IPS-11a (cell line): ENCODE results near the gene FOS.
A peak's percentile ranks its signal among the peaks of the same experiment; 100 is the strongest.

Source experiments
- H3K4me3 ChIP-seq: one replicate; pipeline ENCODE4 v1.5.1; 2013; ENCODE audit warnings: low read depth, low read length, control low read depth

Gene FOS

DNA sequence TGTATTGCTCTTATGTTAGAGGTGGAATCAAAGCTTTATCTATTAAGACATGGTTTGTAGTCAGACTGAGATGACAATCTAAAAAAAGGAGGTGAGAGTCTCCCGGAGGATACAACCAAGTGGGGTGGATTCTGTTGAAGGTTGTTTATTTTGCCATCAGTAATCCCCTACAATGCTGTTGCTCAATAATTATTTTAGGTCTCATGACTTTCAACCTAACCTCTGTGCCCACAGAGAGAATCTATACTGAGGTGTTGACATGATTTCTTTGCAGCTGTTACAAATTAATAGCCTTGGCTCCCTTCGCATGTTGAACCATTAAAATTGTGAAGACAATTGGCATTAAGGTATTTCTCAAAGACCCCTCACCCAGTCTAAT is 28.7 kb upstream of the FOS start:
- no peak overlapping the region for H3K4me3 ChIP-seq

DNA sequence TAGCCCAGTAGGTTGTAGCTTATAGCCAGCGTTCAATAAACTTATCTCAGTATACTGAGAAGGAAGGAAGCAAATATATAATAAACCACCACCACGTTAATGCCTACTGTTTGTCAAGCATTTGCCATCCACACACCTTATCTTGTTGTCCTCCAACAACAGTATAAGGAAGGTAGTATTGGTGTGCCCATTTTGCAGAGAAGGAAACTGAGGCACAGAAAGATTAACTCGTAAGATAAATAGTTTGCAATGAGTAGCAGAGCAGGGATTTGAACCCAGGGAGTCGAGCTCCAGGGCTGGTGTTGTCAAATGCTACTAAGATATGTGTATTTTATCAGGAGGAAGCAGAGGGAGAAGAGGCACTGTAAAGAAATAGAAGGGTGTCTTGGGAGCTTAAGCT is 27.8 kb upstream of the FOS start:
- no peak overlapping the region for H3K4me3 ChIP-seq

GRCh38 chr14:75252254-75252837 is 26.3 kb upstream of the FOS start:
- no peak overlapping the region for H3K4me3 ChIP-seq

GRCh38 chr14:75254381-75254822 is 24.2 kb upstream of the FOS start:
- no peak overlapping the region for H3K4me3 ChIP-seq

DNA sequence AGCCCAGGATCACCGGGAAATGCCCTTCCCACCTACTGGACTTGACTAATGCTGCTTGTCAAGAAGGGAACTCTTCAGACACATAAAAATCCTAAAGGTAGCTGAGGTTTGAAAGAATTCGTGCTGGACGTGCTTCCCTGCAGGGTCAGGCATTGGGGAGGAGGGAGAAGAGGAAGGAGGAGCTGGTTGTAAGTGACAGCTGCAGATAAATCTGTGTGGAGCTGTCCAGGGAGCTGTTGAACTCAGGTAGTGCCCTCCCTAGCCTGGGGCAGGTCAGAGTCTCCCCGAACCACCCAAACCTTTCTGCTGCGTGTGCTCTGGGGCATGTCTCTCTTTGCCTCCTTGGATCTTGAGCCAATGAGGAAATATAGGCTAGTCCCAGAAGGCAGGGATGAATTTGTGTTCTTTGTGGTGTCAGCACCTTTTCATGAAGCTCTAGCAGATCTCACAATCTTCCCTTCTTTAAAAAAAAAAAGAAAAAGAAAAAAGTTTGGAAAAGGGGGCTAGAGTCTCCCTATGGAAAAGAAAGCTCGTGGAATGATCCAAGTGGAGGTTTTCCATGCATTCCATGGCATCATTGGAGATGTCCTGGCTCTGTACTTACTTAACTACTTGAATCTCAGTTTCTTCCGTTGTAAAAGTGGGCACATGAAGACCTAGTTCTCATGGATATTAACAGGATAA is 23.6 kb upstream of the FOS start:
- no peak overlapping the region for H3K4me3 ChIP-seq

- peak overlapping the region; percentile 46 for H3K4me3 ChIP-seq
Observed at GRCh38 chr14:75258079-75258802, 20.4 kb upstream of the FOS start.

DNA sequence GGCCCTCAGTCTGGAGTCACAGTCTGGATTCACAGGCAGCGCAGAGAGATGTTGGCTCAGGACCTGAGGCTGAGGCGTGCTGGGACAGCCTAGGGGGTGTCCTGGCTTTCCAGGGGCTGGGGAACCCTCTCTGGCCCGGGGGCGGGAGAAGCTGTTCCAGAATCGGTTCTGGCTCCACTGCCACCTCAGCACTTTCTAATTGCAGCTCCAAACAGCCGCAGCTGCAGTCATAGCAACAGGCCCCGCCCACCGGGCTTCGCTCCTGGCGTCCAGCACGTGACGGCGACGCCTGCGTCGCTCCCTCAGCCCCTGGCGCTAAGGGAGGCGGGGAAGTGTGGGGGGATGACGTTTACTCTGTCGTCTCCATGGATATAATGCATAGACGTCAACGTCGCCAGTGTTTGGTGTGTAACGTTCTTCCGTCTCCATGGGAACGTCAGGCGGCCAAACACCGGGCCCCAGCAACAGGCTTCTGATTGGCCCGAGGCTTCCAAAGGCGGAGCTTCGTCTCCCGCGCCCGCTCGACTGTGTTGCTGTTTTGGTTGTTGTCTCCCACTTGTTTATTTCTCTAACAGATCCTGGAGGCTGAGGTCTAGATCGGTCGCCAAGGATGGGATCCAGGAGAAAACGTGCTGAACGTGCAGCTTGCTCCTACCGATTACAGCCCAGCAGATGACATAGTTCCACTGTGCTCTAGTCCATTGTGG is 19.7 kb upstream of the FOS start:
- peak overlapping the region; percentile 73 for H3K4me3 ChIP-seq

DNA sequence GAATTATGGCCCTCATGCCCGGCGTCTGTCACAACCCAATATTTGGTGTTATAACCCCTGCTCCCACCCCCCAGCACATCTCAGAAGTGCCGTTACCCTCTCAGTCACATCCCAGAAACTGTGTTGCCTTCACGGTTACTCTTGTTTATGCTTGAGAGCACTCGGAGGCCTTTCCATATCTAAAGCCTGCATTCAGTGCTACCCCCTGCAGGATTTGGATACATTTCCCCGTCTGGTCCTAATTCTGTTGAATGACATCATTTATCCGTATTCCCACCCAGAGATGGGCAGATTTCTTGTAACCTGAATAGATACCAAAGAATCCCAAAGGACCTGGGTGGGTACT is 19.1 kb upstream of the FOS start:
- peak overlapping the region; percentile 73 for H3K4me3 ChIP-seq

DNA sequence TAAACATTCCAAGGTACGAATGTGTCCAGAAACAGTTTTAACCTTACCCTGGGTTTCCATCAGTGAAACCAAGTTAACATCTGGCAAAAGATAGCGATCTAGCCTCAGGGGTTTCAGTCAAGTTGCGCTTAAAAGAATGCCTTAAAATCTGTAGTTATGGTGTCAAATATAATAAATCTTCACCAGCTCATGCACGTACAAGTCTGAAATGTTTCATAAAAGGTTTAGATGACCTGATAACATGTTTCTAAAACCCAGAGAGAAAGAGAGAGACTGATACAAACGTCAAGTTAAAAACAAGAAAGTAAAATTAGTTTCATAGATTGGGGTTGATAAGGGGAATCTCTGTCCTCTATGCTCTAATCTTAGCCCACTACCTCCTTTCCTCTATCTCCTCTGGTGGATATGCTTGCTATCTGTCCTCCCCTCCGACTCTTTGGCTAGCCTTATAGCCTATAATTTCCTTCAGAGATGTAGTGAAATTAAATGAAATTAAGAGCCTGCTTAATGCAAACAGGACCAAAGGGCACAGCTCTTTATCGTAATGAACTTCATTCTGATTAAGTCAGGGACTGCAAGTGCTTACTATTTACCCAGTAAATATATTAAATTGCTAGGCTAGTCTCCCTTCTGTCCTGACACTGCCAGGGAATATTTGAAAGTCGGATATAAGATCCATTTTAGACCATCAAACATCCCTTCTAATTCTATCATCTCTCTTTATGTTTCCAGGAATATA is 18.4 kb upstream of the FOS start:
- no peak overlapping the region for H3K4me3 ChIP-seq

- no peak overlapping the region for H3K4me3 ChIP-seq
Observed at GRCh38 chr14:75261820-75262219, 16.8 kb upstream of the FOS start.

DNA sequence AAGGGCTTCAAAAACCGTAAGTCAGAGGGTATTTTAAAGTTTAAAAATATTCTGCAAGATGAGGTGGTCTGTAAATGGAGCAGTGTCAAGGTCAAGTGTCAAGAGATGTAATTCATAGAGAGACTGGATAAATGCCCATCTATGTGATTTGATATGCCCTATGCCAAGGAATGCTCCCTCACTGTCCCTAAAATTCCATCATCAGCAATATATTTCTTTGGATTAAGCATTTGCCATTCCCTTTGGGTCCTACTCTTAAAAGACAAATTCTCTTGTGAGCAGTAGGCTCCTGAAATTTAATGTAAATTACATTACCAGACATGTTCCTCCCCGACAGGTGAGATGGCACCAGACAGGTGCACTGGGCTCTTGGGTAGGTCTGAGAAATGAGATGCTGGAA is 16.0 kb upstream of the FOS start:
- no peak overlapping the region for H3K4me3 ChIP-seq

DNA sequence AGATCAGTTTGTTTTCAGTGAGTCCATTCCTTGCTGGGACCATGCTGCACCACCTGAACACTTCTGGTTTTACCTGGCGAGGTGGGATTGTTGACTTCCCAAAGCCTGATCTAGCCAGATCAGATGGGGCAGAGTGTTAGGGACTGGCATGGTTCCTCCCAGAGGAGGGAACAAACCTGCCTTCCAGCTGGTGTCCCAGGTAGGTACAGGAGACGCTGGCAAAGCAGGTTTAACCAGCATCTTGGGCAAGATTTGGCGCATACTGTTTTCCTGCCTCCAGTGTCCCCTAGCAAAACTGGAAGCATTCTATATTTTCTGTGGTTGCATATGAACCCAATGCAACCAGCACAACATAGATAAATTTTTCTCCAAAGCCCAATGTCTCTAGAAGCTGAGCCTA is 14.6 kb upstream of the FOS start:
- H3K4me3 ChIP-seq: no peak overlapping the region

DNA sequence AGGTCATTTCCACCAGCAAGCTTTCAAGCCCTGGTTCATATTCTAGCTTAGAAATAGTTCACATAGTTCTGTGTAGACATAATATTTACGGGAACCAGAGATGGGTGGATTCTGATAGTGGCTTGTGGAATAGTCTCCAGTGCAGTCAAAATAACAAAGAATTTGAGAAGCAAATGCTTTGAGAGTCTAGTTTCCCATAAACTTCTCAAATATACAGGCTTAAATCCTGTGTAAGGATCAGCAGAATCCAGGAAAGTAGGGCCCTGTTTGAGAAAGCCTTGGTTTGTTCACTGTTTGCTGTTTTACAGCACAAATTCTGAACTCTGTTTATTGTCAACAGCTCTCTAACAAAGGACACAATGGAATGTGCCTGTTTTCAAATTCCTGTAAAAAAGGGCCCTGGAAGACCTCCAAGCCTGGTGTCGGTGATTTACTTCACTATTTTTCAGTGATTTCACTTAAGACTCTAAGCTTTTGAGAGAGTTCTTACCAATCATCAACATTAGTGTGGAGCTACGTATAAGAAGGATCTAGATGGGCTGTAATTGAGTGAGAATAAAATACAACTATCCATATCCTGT is 11.4 kb upstream of the FOS start:
- H3K4me3 ChIP-seq: no peak overlapping the region

DNA sequence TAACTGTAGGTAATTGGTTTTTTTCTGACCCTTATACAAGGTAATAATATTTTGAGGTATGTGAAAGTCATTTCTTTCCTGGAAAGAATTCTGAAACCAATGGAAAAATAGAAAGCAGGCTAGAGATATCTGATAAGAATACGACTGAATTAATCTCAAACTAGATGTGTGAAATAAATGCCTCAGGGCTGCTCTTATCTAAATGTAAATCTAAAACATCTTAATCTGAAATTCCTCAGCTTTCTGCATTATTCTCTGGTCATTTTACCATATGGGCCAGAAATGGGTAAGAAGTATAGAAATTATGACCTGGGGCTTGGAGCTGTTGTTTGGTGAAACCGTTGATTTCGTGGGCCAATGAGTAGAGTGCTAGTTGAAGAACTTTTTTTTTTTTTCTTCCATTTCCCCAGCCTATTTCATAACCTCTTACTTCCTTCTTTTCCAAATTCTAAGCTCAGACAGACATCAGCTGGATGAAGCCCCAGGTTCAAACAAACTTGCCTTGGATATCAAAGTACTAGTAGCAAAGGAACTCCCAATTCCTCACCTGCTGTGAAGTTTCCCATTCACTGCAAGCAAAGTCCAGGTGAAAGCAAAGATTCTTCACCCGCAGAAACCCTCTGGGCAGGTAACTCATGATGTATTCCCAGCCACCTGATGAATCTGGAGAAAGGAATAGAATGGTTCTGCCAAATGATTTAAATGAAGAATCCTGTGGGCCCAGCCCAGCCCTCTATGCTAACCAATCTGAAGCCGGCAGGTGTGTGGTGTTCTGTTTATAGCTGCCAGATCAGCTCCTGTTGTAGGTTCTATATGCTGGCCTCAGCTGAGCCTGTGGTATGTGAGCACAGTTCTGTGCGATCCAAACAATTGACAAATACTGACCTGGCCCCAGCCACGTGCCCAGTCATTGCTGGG is 9.7 kb upstream of the FOS start:
- no peak overlapping the region for H3K4me3 ChIP-seq

- H3K4me3 ChIP-seq: no peak overlapping the region
Observed at GRCh38 chr14:75271514-75271913, 7.1 kb upstream of the FOS start.

DNA sequence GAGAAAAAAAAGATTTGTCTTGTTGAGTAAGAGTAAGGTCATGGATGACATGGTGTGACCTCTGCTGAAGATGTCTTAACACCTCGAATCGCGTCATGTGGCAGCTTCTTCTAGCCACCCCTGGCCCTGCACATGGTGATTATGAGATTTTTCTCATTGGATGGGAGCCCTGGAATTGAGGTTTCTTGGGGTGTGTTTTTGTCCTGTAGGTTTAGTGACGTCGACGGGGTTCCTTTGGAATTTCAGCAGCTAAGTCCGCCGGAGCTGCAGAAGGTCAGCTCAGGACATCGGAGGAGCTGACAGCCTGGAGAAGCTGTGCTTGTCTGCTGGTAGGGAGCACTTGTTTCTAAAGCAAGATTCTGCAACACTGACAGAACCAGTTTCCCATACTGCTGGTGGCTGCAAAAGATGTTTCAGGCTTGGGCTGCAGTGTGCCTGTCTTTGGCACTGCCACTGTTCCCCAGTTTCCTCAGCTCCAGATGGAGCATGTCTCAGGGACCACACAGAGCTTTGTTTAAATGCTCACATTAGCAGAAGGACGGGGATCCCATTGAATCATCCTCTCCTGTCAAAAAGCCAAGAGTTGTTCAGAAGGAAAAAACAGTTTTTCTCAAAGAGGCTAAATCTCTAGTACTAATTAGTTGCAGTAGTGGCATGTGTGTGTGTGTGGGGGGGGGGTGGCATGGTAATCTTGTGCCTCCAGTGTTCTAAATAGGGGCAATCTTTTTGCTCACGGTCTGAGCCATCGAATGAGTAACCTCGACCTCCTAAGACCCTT is 5.2 kb upstream of the FOS start:
- H3K4me3 ChIP-seq: no peak overlapping the region

DNA sequence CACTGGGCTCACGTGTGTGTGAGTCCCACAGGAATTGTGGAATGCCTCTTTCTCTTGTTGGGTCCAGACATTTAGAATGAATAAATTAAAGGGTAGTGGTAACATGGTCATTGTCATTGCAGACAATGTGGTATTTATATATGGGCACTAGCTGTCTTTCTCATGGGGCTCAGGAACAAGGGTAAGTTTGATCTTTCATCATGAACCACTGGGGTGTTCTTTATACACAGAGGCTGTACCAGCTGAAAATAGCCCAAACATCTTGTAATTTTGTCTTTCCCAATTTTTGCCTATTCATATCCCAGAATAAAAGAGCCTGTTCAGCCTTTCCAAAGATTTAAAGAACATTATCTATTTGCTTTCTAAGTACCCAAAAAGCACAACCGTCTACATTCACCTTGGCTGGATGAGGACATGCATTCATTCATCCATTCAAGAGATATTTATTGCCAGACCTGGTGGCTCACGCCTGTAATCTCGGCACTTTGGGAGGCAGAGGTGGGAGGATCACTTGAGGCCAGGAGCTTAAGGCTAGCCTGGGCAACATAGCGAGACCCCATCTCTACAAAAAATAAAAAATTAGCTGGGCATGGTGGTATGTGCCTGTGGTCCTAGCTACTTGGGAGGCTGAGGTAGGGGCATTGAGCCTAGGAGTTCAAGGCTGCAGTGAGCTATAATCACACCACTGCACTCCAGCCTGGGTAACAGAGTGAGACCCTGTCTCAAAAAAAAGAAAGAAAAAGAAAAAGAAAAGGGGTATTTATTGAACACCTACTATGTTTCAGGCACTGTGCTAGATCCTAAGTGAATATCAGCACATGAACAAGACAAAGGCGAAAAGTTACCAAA is 4.4 kb upstream of the FOS start:
- H3K4me3 ChIP-seq: no peak overlapping the region

GRCh38 chr14:75274899-75275569 is 3.6 kb upstream of the FOS start:
- H3K4me3 ChIP-seq: no peak overlapping the region
